T-helper 1 cell treated with Interleukin-12 subunit alpha and Interleukin-12 subunit beta and Interleukin-4 antibody, amounts not matched to agents 30 μg/mL and 1 μg/mL, for 36 hours (primary cell): ENCODE data around the gene TBC1D24.

Source experiments
- H3K27ac Mint-ChIP-seq: one replicate; pipeline ENCODE4 v1.8.0; 2021; ENCODE audit warnings: mild to moderate bottlenecking, mixed read lengths
- H3K27me3 Mint-ChIP-seq: one replicate; pipeline ENCODE4 v1.8.0; 2021; ENCODE audit warnings: low read depth, mixed read lengths
- H3K36me3 Mint-ChIP-seq: one replicate; pipeline ENCODE4 v1.8.0; 2021; ENCODE audit warnings: low read depth, mixed read lengths
- H3K4me1 Mint-ChIP-seq: one replicate; pipeline ENCODE4 v1.8.0; 2021; ENCODE audit warnings: low read depth, mixed read lengths
- H3K4me3 Mint-ChIP-seq: one replicate; pipeline ENCODE4 v1.8.0; 2021; ENCODE audit warnings: mild to moderate bottlenecking, moderate library complexity, mixed read lengths
- H3K9me3 Mint-ChIP-seq: one replicate; pipeline ENCODE4 v1.8.0; 2021; ENCODE audit warnings: mixed read lengths

TBC1D24 gene

GRCh38 chr16:2489581-2489980 lies 14.7 kb downstream of the TBC1D24 start:
- Mint-ChIP-seq H3K27ac (no peak overlapping the region), H3K4me3 (no peak overlapping the region), H3K36me3 (no peaks in the 10 kb centered on the region)

GRCh38 chr16:2490190-2491105 lies 15.5 kb downstream of the TBC1D24 start:
- Mint-ChIP-seq H3K9me3 (no peaks in the 10 kb centered on the region), H3K4me3 (no peak overlapping the region), H3K27me3 (no peaks in the 10 kb centered on the region), H3K36me3 (no peaks in the 10 kb centered on the region), H3K4me1 (peaks cover 13% of the 10 kb centered on the region), H3K27ac (no peak overlapping the region)

More at GRCh38 chr16:2489581-2489980, 14.7 kb downstream of the TBC1D24 start:
- Mint-ChIP-seq H3K27me3 (no peaks in the 10 kb centered on the region), H3K4me1 (peaks cover 15% of the 10 kb centered on the region), H3K9me3 (no peaks in the 10 kb centered on the region)

GRCh38 chr16:2492292-2492691 lies 17.4 kb downstream of the TBC1D24 start:
- no peak overlapping the region for H3K4me3 Mint-ChIP-seq
- H3K27ac Mint-ChIP-seq, result no peak overlapping the region
- no peaks in the 10 kb centered on the region for H3K36me3 Mint-ChIP-seq
- no peaks in the 10 kb centered on the region for H3K27me3 Mint-ChIP-seq
- peaks cover 3% of the 10 kb centered on the region for H3K4me1 Mint-ChIP-seq
- H3K9me3 Mint-ChIP-seq, result no peaks in the 10 kb centered on the region

- Mint-ChIP-seq H3K36me3 (no peaks in the 10 kb centered on the region), H3K4me1 (no peaks in the 10 kb centered on the region), H3K9me3 (no peaks in the 10 kb centered on the region), H3K27me3 (no peaks in the 10 kb centered on the region), H3K27ac (no peak overlapping the region), H3K4me3 (no peak overlapping the region)
Observed at GRCh38 chr16:2493605-2494004, 18.7 kb downstream of the TBC1D24 start.

- no peak overlapping the region for H3K27ac Mint-ChIP-seq
- no peaks in the 10 kb centered on the region for H3K9me3 Mint-ChIP-seq
- no peak overlapping the region for H3K4me3 Mint-ChIP-seq
- no peaks in the 10 kb centered on the region for H3K27me3 Mint-ChIP-seq
- no peaks in the 10 kb centered on the region for H3K4me1 Mint-ChIP-seq
- no peaks in the 10 kb centered on the region for H3K36me3 Mint-ChIP-seq
Observed at GRCh38 chr16:2494616-2495015, 19.7 kb downstream of the TBC1D24 start.

- no peaks in the 10 kb centered on the region for H3K27me3 Mint-ChIP-seq
- H3K9me3 Mint-ChIP-seq, result no peaks in the 10 kb centered on the region
- H3K36me3 Mint-ChIP-seq, result no peaks in the 10 kb centered on the region
- H3K27ac Mint-ChIP-seq, result no peak overlapping the region
- H3K4me3 Mint-ChIP-seq, result no peak overlapping the region
- H3K4me1 Mint-ChIP-seq, result no peaks in the 10 kb centered on the region
Observed at GRCh38 chr16:2495041-2495440, 20.1 kb downstream of the TBC1D24 start.

- Mint-ChIP-seq H3K4me1 (no peaks in the 10 kb centered on the region), H3K27me3 (no peaks in the 10 kb centered on the region), H3K27ac (no peak overlapping the region), H3K36me3 (no peaks in the 10 kb centered on the region), H3K9me3 (no peaks in the 10 kb centered on the region), H3K4me3 (no peak overlapping the region)
Observed at GRCh38 chr16:2496223-2497115, 21.5 kb downstream of the TBC1D24 start.

- H3K9me3 Mint-ChIP-seq, result no peaks in the 10 kb centered on the region
- no peaks in the 10 kb centered on the region for H3K4me1 Mint-ChIP-seq
- no peak overlapping the region for H3K4me3 Mint-ChIP-seq
- no peaks in the 10 kb centered on the region for H3K36me3 Mint-ChIP-seq
- no peaks in the 10 kb centered on the region for H3K27me3 Mint-ChIP-seq
- H3K27ac Mint-ChIP-seq, result no peak overlapping the region
Observed at GRCh38 chr16:2497116-2497630, 22.2 kb downstream of the TBC1D24 start.

- Mint-ChIP-seq H3K9me3 (no peaks in the 10 kb centered on the region), H3K36me3 (no peaks in the 10 kb centered on the region), H3K27ac (no peak overlapping the region), H3K27me3 (no peaks in the 10 kb centered on the region), H3K4me1 (no peaks in the 10 kb centered on the region), H3K4me3 (no peak overlapping the region)
Observed at GRCh38 chr16:2497695-2498484, 23.0 kb downstream of the TBC1D24 start.

GRCh38 chr16:2498531-2499253 lies 23.8 kb downstream of the TBC1D24 start:
- Mint-ChIP-seq H3K27me3 (no peaks in the 10 kb centered on the region), H3K27ac (no peak overlapping the region), H3K9me3 (no peaks in the 10 kb centered on the region), H3K4me1 (no peaks in the 10 kb centered on the region), H3K36me3 (no peaks in the 10 kb centered on the region), H3K4me3 (no peak overlapping the region)

GRCh38 chr16:2499454-2499853 lies 24.5 kb downstream of the TBC1D24 start:
- Mint-ChIP-seq H3K27me3 (no peaks in the 10 kb centered on the region), H3K4me1 (no peaks in the 10 kb centered on the region), H3K36me3 (no peaks in the 10 kb centered on the region), H3K9me3 (no peaks in the 10 kb centered on the region), H3K27ac (no peak overlapping the region), H3K4me3 (no peak overlapping the region)

- Mint-ChIP-seq H3K4me1 (no peaks in the 10 kb centered on the region), H3K27me3 (no peaks in the 10 kb centered on the region), H3K4me3 (no peak overlapping the region), H3K36me3 (no peaks in the 10 kb centered on the region), H3K9me3 (no peaks in the 10 kb centered on the region), H3K27ac (no peak overlapping the region)
Observed at GRCh38 chr16:2499890-2500429, 25.0 kb downstream of the TBC1D24 start.

- Mint-ChIP-seq H3K4me1 (no peaks in the 10 kb centered on the region), H3K27me3 (no peaks in the 10 kb centered on the region), H3K4me3 (no peak overlapping the region), H3K36me3 (no peaks in the 10 kb centered on the region), H3K9me3 (no peaks in the 10 kb centered on the region), H3K27ac (no peak overlapping the region)
Observed at GRCh38 chr16:2500430-2500917, 25.5 kb downstream of the TBC1D24 start.
